ENCODE data around the gene CBX4. TPM values are rescaled to one million over a fixed set of nuclear protein-coding genes. Genes with fewer than 3 reads are reported as not detected.

CBX4 gene
- polyA plus RNA-seq, 1 of the 3 experiments (the other 2 are of a cell fraction), result 21.9 TPM

DNA sequence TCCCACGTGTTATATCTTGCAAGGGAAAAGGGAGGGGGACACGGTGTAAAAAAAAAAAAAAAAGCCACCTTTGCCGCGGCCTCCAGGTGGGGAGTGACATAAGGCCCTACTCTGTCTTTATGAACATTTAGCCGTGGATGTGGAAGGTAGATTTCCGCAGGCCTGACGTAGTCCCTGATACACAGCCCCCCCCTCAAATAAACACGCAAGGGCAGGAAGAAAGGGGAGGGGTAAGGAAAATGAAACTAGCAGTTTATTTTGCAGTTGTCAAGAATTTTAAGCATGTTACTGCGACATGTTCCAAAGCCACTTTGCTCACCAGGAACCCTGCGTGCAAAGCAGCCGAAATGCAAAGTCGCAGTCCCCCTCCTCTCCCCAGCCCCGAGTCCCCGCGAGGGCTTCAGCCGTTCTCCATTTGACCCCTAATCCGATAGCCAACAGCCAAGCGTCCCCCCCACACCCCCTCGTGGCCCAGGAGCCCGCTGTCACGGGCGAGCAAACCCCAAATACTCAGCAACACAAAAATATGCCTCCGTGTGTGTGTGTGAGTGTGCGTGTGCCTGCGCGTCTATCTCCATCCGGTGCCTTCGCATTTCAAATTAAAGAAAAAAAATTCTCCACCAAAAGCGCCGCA, 1.2 kb downstream of the CBX4 start:
- H3K9me3 ChIP-seq, result no peaks in the 10 kb centered on the region
- peak overlapping the region; percentile 44; the same call in 1 of the 2 replicates for H2AFZ ChIP-seq (ENCODE audit: low read depth)
- WGBS (ENCODE audit: low lambda C conversion rate), result 13% methylated on average over 30 of the region's 30 CpGs
- peaks cover 36% of the 10 kb centered on the region for H3K79me2 ChIP-seq (ENCODE audit: insufficient read depth)
- POLR2A ChIA-PET, result interaction anchor here (0.7 to 6.1 kb wide), 6 partner anchors 21 to 258 kb away, joined by 3 to 93 read pairs (median 5); partner anchors contain the start of gene CBX8
- peak overlapping the region; percentile 74 to 77 for H3K27ac ChIP-seq (ENCODE audit: low read depth in 2 of 2, low read length in 1 of 2)
- H3K9me2 ChIP-seq, result no peaks in the 10 kb centered on the region
- DNase-seq, result peak; percentile 62
- CTCF ChIA-PET, result interaction anchor here (0.6 to 13.1 kb wide), 21 partner anchors 8 to 226 kb away, joined by 3 to 274 read pairs (median 9); partner anchors contain the start of gene CBX2
- TF ChIP-seq, protein P1, sequence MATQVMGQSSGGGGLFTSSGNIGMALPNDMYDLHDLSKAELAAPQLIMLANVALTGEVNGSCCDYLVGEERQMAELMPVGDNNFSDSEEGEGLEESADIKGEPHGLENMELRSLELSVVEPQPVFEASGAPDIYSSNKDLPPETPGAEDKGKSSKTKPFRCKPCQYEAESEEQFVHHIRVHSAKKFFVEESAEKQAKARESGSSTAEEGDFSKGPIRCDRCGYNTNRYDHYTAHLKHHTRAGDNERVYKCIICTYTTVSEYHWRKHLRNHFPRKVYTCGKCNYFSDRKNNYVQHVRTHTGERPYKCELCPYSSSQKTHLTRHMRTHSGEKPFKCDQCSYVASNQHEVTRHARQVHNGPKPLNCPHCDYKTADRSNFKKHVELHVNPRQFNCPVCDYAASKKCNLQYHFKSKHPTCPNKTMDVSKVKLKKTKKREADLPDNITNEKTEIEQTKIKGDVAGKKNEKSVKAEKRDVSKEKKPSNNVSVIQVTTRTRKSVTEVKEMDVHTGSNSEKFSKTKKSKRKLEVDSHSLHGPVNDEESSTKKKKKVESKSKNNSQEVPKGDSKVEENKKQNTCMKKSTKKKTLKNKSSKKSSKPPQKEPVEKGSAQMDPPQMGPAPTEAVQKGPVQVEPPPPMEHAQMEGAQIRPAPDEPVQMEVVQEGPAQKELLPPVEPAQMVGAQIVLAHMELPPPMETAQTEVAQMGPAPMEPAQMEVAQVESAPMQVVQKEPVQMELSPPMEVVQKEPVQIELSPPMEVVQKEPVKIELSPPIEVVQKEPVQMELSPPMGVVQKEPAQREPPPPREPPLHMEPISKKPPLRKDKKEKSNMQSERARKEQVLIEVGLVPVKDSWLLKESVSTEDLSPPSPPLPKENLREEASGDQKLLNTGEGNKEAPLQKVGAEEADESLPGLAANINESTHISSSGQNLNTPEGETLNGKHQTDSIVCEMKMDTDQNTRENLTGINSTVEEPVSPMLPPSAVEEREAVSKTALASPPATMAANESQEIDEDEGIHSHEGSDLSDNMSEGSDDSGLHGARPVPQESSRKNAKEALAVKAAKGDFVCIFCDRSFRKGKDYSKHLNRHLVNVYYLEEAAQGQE (IDR thresholded peaks at IDR 0.05; ENCODE audit: low read depth, low read length), result no peak
- TF ChIP-seq MXI1 (IDR thresholded peaks at IDR 0.05; ENCODE audit: low read depth, low read length) (peak; percentile 78; the same call in 1 of the 2 replicates), MAX (IDR thresholded peaks at IDR 0.05; ENCODE audit: low read depth) (0 out of 2 replicates have a peak, but pooled peaks have one; percentile 46), FOXJ3 (CRISPR knock-in tag; IDR thresholded peaks at IDR 0.05) (0 out of 2 replicates have a peak, but pooled peaks have one; percentile 0), SIN3A (IDR thresholded peaks at IDR 0.05; ENCODE audit: borderline replicate concordance, low read depth, low read length) (peak; percentile 55; the same call in 1 of the 2 replicates), USF2 (IDR thresholded peaks at IDR 0.05; ENCODE audit: borderline replicate concordance, low read depth, low read length) (no peak)
- H3K4me2 ChIP-seq, result peak overlapping the region; percentile 86
- H3K4me1 ChIP-seq (ENCODE audit: control insufficient read depth in 1 of 2, insufficient read depth in 2 of 2, low read depth in 1 of 2, low read length in 1 of 2), result peaks cover 22 to 49% of the 10 kb centered on the region in 2 experiments
- peaks cover 34% of the 10 kb centered on the region for H3K27me3 ChIP-seq (ENCODE audit: insufficient read depth)
- H3K9ac ChIP-seq, result peak overlapping the region; percentile 74
- H4K20me1 ChIP-seq (ENCODE audit: insufficient read depth), result peaks cover 46% of the 10 kb centered on the region
- H3F3A ChIP-seq (replicated peaks; ENCODE audit: insufficient read depth), result peaks cover 33% of the 10 kb centered on the region
- H3K4me3 ChIP-seq (ENCODE audit: low read depth in 2 of 2, low read length in 1 of 2), result peak overlapping the region; percentile 54 to 91
- H3K36me3 ChIP-seq (replicated peaks in 1 of 2; ENCODE audit: control insufficient read depth in 1 of 2, insufficient read depth in 2 of 2, low read length in 1 of 2), result peaks cover 13 to 26% of the 10 kb centered on the region in 2 experiments

Data from SK-N-SH (cell line).